Body of pancreas (tissue), 4 donors: ENCODE data around the gene CCDC86.

Experiments used
- POLR2A ChIP-seq, 3 donors: fragments of 450-650 bp; IDR thresholded peaks; one replicate each; pipeline ENCODE4 v1.6.1; 2016; ENCODE audit warnings: antibody characterized with exemption in 3 of 3, mild to moderate bottlenecking in 2 of 3
- TF ChIP-seq, protein P1 (sequence below), 7 experiments: fragments of 450-650 bp in 4 of 7; fragments of 200-600 bp in 3 of 7; sonication (generic) in 3 of 7; IDR thresholded peaks; one replicate each; pipeline ENCODE4 v1.5.1; 2016 to 2019; ENCODE audit warnings: antibody characterized with exemption in 7 of 7

DNA sequence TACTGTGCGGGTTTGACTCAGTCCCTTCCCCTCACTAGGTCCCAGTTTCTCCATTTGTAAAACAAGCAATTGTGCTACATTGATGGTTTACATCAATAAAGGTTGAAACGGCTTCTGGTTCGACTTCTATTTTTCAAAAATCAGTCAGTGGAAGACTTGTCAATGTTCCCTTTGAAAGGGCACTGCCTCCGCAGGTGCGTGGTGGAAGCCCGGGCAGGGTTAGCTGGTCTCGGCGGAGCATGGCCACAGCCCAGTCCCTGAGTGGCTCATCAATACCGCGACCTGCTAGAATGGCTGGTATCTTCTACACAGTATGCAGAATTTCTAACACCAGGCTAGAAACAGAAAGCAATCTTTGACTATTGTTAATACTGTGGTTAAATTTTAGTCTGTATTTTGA is 40.7 kb upstream of the CCDC86 start:
- TF ChIP-seq, protein P1, sequence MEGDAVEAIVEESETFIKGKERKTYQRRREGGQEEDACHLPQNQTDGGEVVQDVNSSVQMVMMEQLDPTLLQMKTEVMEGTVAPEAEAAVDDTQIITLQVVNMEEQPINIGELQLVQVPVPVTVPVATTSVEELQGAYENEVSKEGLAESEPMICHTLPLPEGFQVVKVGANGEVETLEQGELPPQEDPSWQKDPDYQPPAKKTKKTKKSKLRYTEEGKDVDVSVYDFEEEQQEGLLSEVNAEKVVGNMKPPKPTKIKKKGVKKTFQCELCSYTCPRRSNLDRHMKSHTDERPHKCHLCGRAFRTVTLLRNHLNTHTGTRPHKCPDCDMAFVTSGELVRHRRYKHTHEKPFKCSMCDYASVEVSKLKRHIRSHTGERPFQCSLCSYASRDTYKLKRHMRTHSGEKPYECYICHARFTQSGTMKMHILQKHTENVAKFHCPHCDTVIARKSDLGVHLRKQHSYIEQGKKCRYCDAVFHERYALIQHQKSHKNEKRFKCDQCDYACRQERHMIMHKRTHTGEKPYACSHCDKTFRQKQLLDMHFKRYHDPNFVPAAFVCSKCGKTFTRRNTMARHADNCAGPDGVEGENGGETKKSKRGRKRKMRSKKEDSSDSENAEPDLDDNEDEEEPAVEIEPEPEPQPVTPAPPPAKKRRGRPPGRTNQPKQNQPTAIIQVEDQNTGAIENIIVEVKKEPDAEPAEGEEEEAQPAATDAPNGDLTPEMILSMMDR (IDR thresholded peaks at IDR 0.05): no peak
- no peak for TF ChIP-seq POLR2A (IDR thresholded peaks at IDR 0.05)
